Transverse colon (tissue), 3 donors: ENCODE measurements around the gene IL22RA2.

Experiments
- EP300 ChIP-seq: sonication (generic); formaldehyde crosslinking; IDR thresholded peaks from one replicate; pipeline ENCODE4 v1.6.1; 2017; ENCODE audit warnings: antibody characterized with exemption, low read depth
- TF ChIP-seq, protein P1 (sequence below), 5 experiments: fragments of 200-600 bp in 3 of 5; fragments of 450-650 bp in 2 of 5; sonication (generic) in 3 of 5; IDR thresholded peaks; 1 replicate in 2 of 5; 2 replicates in 3 of 5; pipeline ENCODE4 v1.5.1; 2016 to 2017; ENCODE audit warnings: antibody characterized with exemption in 5 of 5, inconsistent platforms in 3 of 5, mild to moderate bottlenecking in 2 of 5, moderate library complexity in 1 of 5

DNA sequence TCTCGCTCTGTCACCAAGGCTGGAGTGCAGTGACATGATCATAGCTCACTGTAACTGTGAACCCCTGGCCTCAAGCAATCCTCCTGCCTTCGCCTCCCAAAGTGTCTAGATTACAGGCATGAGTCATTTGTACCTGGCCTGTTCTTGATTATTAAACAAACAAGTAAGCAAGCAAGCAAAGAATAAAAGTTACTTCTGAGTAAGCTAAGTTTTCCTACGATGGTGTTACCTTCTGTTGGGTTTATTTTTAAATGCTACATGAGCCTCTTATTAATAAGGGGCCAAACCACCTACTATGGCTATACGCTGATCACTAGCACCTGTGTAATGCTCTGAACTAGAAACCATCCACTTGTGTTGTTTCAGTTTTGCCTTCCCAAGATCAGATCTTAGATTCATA lies 50.8 kb downstream of the IL22RA2 start:
- no peak for TF ChIP-seq EP300
- TF ChIP-seq, protein P1, sequence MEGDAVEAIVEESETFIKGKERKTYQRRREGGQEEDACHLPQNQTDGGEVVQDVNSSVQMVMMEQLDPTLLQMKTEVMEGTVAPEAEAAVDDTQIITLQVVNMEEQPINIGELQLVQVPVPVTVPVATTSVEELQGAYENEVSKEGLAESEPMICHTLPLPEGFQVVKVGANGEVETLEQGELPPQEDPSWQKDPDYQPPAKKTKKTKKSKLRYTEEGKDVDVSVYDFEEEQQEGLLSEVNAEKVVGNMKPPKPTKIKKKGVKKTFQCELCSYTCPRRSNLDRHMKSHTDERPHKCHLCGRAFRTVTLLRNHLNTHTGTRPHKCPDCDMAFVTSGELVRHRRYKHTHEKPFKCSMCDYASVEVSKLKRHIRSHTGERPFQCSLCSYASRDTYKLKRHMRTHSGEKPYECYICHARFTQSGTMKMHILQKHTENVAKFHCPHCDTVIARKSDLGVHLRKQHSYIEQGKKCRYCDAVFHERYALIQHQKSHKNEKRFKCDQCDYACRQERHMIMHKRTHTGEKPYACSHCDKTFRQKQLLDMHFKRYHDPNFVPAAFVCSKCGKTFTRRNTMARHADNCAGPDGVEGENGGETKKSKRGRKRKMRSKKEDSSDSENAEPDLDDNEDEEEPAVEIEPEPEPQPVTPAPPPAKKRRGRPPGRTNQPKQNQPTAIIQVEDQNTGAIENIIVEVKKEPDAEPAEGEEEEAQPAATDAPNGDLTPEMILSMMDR (IDR thresholded peaks at IDR 0.05), result no peak
